ENCODE data around the gene LDLRAP1.

The LDLRAP1 gene

DNA sequence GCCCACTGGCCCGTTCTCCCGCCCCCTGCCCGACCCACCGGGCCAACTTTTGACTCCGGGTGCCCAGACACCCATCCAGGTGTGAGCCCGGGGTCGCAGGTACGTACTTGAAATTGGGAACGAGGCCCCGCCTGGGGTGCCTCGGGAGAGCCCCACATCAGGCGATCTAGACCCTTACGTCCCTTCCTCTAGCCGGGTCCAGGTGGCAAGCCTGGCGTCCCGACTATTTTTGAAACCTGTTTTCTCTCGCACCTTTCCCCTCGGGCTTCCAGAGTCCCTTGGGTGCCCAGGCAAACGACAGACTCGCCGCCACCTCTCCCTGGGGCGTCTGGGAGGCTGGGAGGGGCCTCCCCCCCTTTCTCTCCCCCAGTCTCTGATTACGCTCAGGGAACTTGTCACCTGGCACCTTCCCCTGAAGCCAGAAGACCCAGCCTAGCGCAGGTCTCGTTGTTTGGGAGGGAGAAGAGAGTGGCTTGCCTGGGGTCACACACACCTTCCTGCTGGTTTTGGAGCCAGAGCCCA lies 898 bp downstream of the LDLRAP1 start:
- no peak for DNase-seq

GRCh38 chr1:25544819-25545218 lies 1.4 kb downstream of the LDLRAP1 start:
- no peak for DNase-seq

DNA sequence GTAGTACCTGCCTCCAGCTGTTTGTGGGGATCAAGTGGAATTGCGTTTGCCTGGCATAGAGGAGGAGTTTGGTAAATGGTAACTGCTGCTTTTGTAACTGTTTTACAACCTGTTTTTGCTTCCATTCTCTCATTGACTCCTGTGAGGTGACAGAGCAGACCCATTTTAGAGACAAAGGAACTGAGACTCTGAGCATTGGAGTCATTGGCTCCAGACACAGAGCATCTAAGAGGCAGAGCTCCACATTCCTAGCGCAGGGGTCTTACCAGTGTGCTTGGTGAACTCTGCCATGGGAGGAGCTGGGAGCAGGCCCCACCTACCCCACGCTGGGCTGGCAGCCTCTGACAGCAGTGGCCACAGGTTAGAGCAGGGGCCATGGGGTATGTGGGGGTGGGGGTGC lies 2.4 kb downstream of the LDLRAP1 start:
- no peak for DNase-seq

DNA sequence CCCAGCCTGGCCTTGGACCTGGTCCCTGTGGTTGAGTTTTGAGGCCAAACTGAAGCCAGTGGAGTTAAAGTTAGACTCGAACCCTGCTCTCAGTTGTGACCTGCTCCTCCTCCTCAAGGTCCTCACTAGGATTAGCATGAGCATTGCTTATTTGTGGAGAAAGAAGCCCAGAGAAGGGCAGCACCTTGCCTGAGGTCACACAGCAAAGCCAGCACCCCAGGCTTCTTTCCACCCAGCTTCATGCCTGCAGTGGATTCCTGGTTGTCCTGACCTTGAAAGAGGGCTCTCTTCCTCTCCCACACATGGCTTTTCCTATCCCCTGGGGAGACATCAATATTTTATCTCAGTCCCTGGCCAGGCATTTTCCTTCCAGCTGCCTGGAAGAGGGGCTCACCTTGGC lies 2.8 kb downstream of the LDLRAP1 start:
- DNase-seq = no peak

DNA sequence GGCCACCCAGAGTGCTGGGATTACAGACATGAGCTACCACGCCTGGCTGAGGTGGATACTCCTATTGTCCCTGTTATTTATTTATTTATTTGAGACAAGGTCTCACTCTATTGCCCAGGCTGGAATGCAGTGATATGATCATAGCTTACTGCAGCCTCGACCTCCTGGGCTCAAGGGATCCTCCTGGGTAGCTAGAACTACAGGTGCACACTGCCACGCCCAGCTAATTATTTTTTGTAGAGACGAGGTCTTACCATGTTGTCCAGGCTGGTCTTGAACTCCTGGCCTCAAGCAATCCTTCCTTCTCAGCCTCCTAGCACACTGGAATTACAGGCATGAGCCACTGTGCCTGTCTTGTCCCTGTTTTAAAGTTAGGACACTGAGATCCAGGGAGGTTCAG lies 5.2 kb downstream of the LDLRAP1 start:
- DNase-seq = no peak

- peak; percentile 13 for DNase-seq
These were observed 6.1 kb downstream of the LDLRAP1 start for GRCh38 chr1:25549273-25550154.

GRCh38 chr1:25550155-25550506 lies 6.7 kb downstream of the LDLRAP1 start:
- peak; percentile 66 for DNase-seq

DNA sequence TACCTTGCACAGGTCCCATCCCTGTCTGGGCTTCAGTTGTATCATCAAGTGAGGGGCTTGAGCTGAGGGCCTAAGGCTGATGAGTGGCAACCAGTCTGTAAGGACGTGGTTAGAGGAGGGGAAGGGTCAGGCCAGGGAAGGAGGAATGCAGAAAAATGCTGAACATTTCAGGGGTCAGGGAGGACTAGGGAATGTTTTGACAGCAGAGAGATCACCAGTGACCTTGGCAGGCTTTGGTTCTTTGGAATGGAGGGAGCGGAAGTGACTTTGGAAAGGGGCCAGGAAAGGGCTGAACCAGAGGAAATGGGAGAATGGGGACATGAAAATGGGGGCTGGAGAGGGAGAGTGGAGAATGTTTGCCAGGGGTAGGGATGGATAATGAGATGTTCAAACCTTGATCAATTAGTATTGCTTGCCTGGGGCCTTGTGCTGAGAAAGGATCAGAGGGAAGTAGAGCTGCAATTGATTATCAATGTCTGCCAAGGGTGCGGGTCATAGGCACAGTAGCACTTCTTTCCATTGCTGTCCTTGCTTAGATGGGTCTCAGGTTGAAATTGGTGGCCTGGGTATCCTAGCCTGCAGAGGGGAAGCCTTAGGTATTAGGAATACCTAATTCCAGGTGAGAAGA lies 7.4 kb downstream of the LDLRAP1 start:
- DNase-seq = peak; percentile 39

DNA sequence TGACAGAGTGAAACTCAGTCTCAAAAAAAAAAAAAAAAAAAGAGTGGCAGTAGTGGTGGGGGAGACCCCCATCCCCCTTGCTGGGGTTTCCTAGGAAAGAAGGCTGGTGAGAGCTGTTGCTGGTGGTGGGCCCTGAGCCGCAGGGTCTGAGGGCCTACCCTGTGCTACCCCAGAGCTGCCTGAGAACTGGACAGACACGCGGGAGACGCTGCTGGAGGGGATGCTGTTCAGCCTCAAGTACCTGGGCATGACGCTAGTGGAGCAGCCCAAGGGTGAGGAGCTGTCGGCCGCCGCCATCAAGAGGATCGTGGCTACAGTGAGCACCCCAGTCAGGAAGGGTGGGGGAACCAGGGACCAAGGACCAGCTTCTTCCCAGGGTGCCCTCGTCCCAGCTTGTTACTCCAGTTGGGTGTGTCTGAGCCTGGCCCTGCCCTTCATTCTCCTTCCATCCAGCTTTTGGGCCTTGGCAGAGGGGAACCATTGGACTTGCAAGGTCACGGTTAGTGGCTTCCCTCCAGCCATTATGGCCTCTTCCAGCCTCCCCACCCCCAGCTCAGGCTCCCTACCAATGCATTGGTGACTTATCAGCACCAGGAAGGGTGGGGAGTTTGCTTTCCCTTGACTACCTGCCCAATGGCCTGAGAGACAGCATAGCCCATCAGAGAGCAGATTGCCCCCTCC lies 10.5 kb downstream of the LDLRAP1 start:
- DNase-seq = no peak

- no peak for DNase-seq
These were observed 11.0 kb downstream of the LDLRAP1 start for GRCh38 chr1:25554430-25554780.

DNA sequence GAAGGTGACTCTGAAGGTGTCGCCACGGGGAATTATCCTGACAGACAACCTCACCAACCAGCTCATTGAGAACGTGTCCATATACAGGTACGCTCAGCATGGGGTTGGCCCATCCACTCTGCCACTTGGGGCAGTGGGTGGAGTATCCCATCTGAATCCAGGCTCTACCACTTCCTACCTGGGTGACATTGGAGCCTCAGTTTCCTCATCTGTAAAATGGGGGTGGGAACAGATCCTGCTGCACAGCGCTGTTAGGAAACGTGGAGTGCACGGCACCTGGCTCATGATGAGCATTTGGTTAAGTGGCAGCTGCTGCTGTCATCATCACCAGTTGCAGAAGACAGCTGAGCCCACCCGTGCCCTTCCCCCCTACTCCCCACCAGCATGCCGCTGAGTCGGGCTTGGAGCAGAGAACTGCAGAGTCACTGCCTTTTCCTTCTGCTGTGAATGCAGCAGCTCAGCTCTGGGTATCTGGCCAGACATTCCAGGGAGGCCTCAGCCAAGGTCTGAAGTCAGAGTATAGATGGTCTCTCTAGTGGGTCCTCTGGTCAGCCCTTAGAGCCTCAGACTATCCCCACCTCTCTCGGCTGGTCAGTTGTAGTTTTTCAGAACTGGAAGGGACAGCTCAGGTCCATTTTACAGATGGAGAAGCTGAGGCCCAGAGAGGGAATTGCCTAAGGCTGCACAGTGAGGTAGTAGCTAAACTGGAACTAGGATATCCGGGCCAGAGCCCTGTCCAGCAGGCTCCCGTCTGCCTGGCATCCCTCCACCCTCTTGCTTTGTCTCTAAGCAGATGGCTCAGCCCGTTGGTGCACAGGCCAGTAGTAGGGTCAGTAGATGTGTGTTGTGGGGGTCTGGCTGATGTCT lies 11.7 kb downstream of the LDLRAP1 start:
- no peak for DNase-seq

GRCh38 chr1:25555753-25556092 lies 12.3 kb downstream of the LDLRAP1 start:
- no peak for DNase-seq

- DNase-seq = no peak
These were observed 12.8 kb downstream of the LDLRAP1 start for GRCh38 chr1:25556132-25556670.

DNA sequence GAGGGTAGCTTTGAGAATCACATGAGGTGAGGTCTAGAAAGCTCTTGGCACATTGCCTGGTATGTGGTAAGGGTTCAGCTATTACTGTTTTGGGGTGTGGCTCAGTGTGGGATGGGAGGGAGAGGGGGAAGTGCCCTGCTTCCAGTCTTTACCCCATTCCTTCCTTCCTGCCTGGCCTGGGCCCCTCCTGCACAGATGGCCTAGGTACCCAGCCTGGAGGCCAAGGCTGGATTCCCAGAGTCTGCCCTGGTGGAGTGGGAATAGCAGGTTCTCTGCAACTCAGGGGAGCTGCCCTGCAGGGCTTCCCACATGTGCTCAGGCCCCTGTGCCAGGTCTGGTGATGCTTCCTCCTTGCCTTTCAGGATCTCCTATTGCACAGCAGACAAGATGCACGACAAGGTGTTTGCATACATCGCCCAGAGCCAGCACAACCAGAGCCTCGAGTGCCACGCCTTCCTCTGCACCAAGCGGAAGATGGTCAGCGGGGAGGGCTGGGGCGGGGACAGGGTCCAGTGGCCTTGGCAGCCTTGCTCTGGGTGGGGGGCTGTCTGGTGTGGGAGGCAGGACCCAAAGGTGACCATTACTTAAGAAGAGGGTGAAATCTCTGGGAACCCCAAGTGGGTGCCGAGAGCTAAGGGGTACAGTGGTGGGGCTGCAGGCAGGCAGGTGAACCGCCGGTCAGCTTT lies 13.5 kb downstream of the LDLRAP1 start:
- DNase-seq = peak; percentile 54

DNA sequence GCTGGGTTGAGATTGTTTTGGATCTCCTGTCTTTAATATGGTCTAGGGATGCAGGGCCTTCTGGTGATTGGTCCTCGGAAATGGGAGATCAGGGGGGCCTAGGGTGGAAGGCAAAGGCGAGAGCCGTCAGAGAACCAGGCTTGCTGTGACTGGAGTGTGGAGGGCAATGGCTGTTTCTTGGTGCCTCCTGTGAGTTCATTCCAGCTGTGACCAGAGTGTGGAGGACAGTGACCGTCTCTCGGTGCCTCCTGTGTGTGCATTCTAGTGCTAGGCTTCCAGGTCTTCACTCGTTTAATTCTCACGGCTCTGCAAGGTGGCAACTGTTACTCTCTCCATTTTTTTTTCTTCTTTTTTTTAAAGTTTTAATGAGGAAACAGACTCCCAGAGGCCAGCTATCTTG lies 14.1 kb downstream of the LDLRAP1 start:
- DNase-seq = no peak

DNA sequence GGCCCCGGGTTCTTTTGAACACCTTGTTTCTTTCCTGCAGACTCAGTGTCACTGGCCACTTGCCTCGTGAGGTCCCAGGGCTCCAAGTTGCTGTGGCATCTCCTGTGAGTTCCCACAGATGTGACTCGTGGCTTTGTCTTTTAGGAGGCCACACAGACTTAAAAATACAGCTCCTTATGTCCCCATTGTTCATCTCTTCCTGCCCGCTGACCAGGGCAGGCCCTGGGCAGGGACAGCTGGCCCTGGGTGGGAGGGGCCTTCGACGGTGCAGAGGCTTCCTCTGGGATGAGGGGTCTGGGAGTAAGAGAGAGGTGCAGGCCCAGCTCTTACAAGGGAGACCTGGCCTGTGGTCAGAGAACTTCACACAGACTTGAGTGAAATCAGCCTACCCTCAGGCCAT lies 15.6 kb downstream of the LDLRAP1 start:
- no peak for DNase-seq

DNA sequence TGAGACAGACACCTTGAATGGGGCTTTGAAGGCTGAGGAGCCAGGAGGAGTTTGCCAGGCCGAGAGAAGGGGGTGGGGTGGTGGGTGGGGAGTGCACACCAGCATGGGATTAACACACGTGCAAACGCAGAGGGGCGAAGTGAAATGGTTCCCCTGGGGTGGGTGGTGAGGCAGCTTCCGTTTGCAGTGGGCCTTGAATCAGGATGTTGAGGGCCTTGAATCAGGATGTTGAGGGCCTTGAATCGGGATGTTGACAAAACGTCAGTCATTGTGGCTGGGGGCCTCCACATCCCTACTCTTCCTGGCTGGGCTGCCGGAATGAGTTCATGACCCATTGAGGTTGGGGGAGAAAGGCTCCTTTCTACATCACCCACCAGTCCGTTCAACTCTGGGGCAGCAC lies 16.6 kb downstream of the LDLRAP1 start:
- no peak for DNase-seq

- DNase-seq = no peak
These were observed 17.4 kb downstream of the LDLRAP1 start for GRCh38 chr1:25560788-25561187.

DNA sequence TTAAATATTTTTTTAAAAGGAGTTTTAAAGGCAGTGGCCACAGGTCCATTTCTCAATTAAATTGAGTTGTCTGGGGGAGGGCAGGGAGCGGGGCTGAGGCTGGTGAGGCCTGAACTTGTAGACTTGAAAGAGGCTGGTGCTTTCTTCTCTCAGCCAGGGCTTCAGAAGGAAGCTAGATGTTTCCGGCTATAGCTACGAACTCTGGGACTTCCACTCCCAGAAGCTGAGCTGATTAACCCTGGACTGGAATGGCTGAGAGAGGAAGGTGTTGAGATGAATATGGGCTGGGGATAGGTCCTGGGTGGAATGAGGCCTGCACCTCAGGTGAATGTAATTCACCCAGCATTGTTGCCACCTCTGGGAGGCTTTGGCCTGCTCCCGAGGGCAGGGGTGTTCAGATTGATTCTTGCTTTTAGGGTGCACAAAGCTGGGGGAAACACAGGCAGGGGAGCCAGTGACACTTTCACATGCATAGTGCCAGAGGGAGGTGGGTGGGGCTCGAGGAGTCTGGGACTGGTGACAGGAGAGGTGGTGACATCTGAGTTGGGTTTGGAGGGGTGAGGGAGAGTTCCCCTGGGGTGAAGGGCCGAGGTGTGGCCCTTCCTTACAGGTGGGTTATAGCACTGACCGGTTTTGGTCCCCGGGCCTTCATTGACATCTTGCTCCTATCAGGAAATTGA lies 18.2 kb downstream of the LDLRAP1 start:
- no peak for DNase-seq

DNA sequence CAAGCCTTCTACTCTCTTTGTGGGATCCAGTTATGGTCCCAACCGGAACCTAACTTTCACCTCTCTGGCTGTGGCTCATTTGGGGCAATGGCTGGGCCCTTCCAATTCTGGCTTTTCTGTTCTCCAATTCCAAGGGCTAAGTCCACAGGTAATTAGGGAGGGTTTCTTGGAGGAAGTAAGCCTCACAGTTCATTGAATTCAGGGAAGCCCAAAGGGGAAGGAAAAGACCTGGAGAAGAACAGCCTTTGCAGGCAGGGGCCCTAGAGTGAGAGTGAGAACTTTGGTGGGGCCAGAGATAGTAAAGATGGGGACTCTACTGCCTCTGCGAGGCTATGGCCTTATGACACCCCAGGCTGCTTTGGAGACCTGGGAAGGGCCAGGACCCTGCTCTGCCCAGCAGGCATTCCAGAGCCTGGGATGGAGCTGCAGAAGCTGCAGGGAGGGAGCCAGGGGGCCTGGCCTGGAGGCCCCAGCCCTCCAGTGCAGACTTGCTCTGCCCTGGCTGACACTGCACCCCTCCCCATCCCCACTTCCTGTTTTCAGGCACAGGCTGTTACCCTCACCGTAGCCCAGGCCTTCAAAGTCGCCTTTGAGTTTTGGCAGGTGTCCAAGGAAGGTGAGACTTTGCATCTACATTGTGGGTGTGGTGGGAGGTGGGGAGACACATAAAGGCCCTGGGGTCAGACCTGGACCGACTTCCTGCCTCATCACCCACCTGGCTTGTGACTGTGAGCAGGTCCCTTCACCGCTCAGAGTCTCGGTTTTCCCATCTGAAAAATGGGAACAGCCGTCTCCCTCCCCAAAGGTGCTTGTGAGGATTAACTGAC lies 18.9 kb downstream of the LDLRAP1 start:
- no peak for DNase-seq

GRCh38 chr1:25562928-25563283 lies 19.5 kb downstream of the LDLRAP1 start:
- no peak for DNase-seq

Measured in HCEC 1CT (cell line).